H1 (cell line): ENCODE results near the gene TNIK. TPM values are rescaled to one million over a fixed set of nuclear protein-coding genes. Genes with fewer than 3 reads are reported as not detected.

Experiments used
- CTCF ChIA-PET: fragments of 300-600 bp; sonication (Branson Sonifier 250); formaldehyde crosslinking; loops from one replicate; lab custom pipeline; 2021; ENCODE audit not compliant: partially characterized antibody; lab: Charles Lee
- POLR2A ChIA-PET: fragments of 300-600 bp; sonication (Branson Sonifier 250); formaldehyde crosslinking; loops from one replicate; lab custom pipeline; 2021; ENCODE audit warnings: inconsistent platforms; ENCODE audit not compliant: partially characterized antibody; lab: Charles Lee
- DNase-seq, 2 experiments: peaks; one replicate each; pipeline versions ENCODE4 v3.0.0 to v3.0.0-alpha.2; 2010 to 2022; ENCODE audit warnings: low spot score in 2 of 2, low read depth in 1 of 2, mixed read lengths in 1 of 2
- FAIRE-seq: peaks from 2 replicates; lab custom pipeline; 2011; peaks lifted over from hg19 to GRCh38; lab: Jason Lieb, UNC
- H2AFZ ChIP-seq: 2 replicates; pipeline ENCODE4 v1.8.1; 2012; ENCODE audit warnings: low read length, inconsistent platforms
- H2AK5ac ChIP-seq: 2 replicates; pipeline ENCODE4 v1.6.1; 2013; ENCODE audit warnings: low read depth, low read length
- H2BK120ac ChIP-seq: replicated peaks from 2 replicates; pipeline ENCODE3; 2013; ENCODE audit warnings: low read depth, low read length, inconsistent platforms
- H2BK12ac ChIP-seq: 2 replicates; pipeline ENCODE4 v1.6.1; 2013; ENCODE audit warnings: low read depth, low read length
- H2BK15ac ChIP-seq: 2 replicates; pipeline ENCODE4 v1.6.1; 2013; ENCODE audit warnings: low read length
- H2BK20ac ChIP-seq: 2 replicates; pipeline ENCODE4 v1.6.1; 2013; ENCODE audit warnings: low read length
- H2BK5ac ChIP-seq: 2 replicates; pipeline ENCODE4 v1.6.1; 2013; ENCODE audit warnings: low read depth, low read length
- H3K14ac ChIP-seq: 2 replicates; pipeline ENCODE4 v1.6.1; 2013; ENCODE audit warnings: inconsistent platforms; ENCODE audit not compliant: insufficient read length
- H3K18ac ChIP-seq: 2 replicates; pipeline ENCODE4 v1.6.1; 2013; ENCODE audit warnings: low read length; ENCODE audit errors: extremely low read depth
- H3K23ac ChIP-seq: 2 replicates; pipeline ENCODE4 v1.6.1; 2013; ENCODE audit warnings: inconsistent platforms; ENCODE audit not compliant: insufficient read length
- H3K23me2 ChIP-seq: 2 replicates; pipeline ENCODE4 v1.6.1; 2013; ENCODE audit warnings: low read depth, low read length
- H3K27ac ChIP-seq: 2 replicates; pipeline ENCODE4 v1.6.1; 2011; ENCODE audit warnings: low read depth, low read length, inconsistent platforms
- H3K27me3 ChIP-seq, 4 experiments: replicated peaks in 1 of 4; 1 replicate in 1 of 4; 2 replicates in 3 of 4; pipeline versions ENCODE4 v1.6.1 to v1.8.1; 2011 to 2013; ENCODE audit warnings: low read length in 3 of 4, mild to moderate bottlenecking in 3 of 4, inconsistent platforms in 2 of 4, mixed read lengths in 2 of 4, moderate library complexity in 1 of 4; ENCODE audit not compliant: control insufficient read depth in 3 of 4, insufficient read depth in 3 of 4; ENCODE audit errors: extremely low read depth in 1 of 4
- H3K36me3 ChIP-seq, 4 experiments: 2 replicates each; pipeline versions ENCODE4 v1.6.1 to v1.8.1; 2011 to 2013; ENCODE audit warnings: mild to moderate bottlenecking in 4 of 4, low read length in 3 of 4, moderate library complexity in 2 of 4, control low read depth in 1 of 4, inconsistent platforms in 1 of 4; ENCODE audit not compliant: insufficient read depth in 4 of 4, control insufficient read depth in 2 of 4
- H3K4ac ChIP-seq: replicated peaks from 2 replicates; pipeline ENCODE3; 2013; ENCODE audit warnings: low read length, low read depth, mixed read lengths, inconsistent platforms; ENCODE audit not compliant: insufficient read length
- H3K4me1 ChIP-seq, 4 experiments: replicated peaks in 1 of 4; 1 replicate in 1 of 4; 2 replicates in 3 of 4; pipeline versions ENCODE4 v1.6.1 to v1.8.1; 2011 to 2013; ENCODE audit warnings: low read length in 3 of 4, inconsistent platforms in 2 of 4, mixed read lengths in 1 of 4; ENCODE audit not compliant: insufficient read depth in 4 of 4, control insufficient read depth in 3 of 4
- H3K4me2 ChIP-seq, 2 experiments: 2 replicates each; pipeline versions ENCODE4 v1.6.1 to v1.8.1; 2011 to 2013; ENCODE audit warnings: low read depth in 2 of 2, low read length in 2 of 2, control low read depth in 1 of 2, inconsistent platforms in 1 of 2, mild to moderate bottlenecking in 1 of 2; ENCODE audit not compliant: insufficient read depth in 1 of 2
- H3K4me3 ChIP-seq, 4 experiments: fragments of 200-600, 300-600 bp in 1 of 4; sonication (generic), shearing (Covaris generic), sonication (Bioruptor Twin) in 1 of 4; 2 replicates each; pipeline versions ENCODE4 v1.5.1 to v1.8.1; 2011 to 2016; ENCODE audit warnings: low read length in 4 of 4, low read depth in 3 of 4, control low read depth in 2 of 4, inconsistent platforms in 2 of 4, mild to moderate bottlenecking in 2 of 4, mixed read lengths in 1 of 4, moderate library complexity in 1 of 4; ENCODE audit not compliant: insufficient read depth in 2 of 4; ENCODE audit errors: extremely low read depth in 1 of 4
- H3K56ac ChIP-seq: replicated peaks from 2 replicates; pipeline ENCODE3; 2013; ENCODE audit warnings: low read depth, mild to moderate bottlenecking, mixed read lengths, low read length, inconsistent platforms; ENCODE audit not compliant: insufficient read length
- H3K79me1 ChIP-seq: 2 replicates; pipeline ENCODE4 v1.6.1; 2013; ENCODE audit warnings: low read depth, low read length, control low read depth
- H3K79me2 ChIP-seq, 2 experiments: 2 replicates each; pipeline versions ENCODE4 v1.6.1 to v1.8.1; 2012 to 2013; ENCODE audit warnings: low read length in 2 of 2, mild to moderate bottlenecking in 2 of 2, inconsistent platforms in 1 of 2; ENCODE audit not compliant: insufficient read depth in 2 of 2, control insufficient read depth in 1 of 2
- H3K9ac ChIP-seq, 4 experiments: replicated peaks in 1 of 4; 1 replicate in 1 of 4; 2 replicates in 3 of 4; pipeline versions ENCODE4 v1.6.1 to v1.8.1; 2011 to 2013; ENCODE audit warnings: low read depth in 3 of 4, low read length in 3 of 4, control low read depth in 2 of 4, mild to moderate bottlenecking in 2 of 4, moderate library complexity in 2 of 4, inconsistent platforms in 1 of 4; ENCODE audit errors: extremely low read depth in 1 of 4
- H3K9me3 ChIP-seq, 2 experiments: 2 replicates each; pipeline versions ENCODE4 v1.6.1 to v1.8.1; 2012 to 2013; ENCODE audit warnings: mild to moderate bottlenecking in 2 of 2, moderate library complexity in 2 of 2, control low read depth in 1 of 2, inconsistent platforms in 1 of 2, low read depth in 1 of 2, low read length in 1 of 2, mixed read lengths in 1 of 2; ENCODE audit not compliant: insufficient read depth in 2 of 2
- H4K20me1 ChIP-seq, 2 experiments: replicated peaks in 1 of 2; 2 replicates each; pipeline versions ENCODE3 to v1.8.1; 2011 to 2013; ENCODE audit warnings: inconsistent platforms in 2 of 2, low read length in 2 of 2, mild to moderate bottlenecking in 1 of 2; ENCODE audit not compliant: insufficient read depth in 2 of 2, control insufficient read depth in 1 of 2
- H4K5ac ChIP-seq: 2 replicates; pipeline ENCODE4 v1.6.1; 2013; ENCODE audit warnings: low read length, low read depth, mixed read lengths, inconsistent platforms; ENCODE audit not compliant: insufficient read length
- H4K8ac ChIP-seq: 2 replicates; pipeline ENCODE4 v1.8.0; 2013; ENCODE audit warnings: mild to moderate bottlenecking, moderate library complexity, low read length, inconsistent platforms; ENCODE audit not compliant: insufficient read depth; ENCODE audit errors: extremely low read depth
- H4K91ac ChIP-seq: replicated peaks from 2 replicates; pipeline ENCODE3; 2013; ENCODE audit warnings: low read length, mixed read lengths, inconsistent platforms; ENCODE audit not compliant: insufficient read length
- CBX5 ChIP-seq: fragments of 300-800, 300-1000 bp; sonication (generic); IDR thresholded peaks from 2 replicates; pipeline ENCODE4 v1.7.1; 2016; ENCODE audit warnings: antibody characterized with exemption, low read length, low read depth
- CREB1 ChIP-seq: IDR thresholded peaks from 2 replicates; pipeline ENCODE4 v1.6.1; 2012; ENCODE audit warnings: inconsistent platforms
- CTBP2 ChIP-seq: IDR thresholded peaks from 2 replicates; pipeline ENCODE4 v1.7.0; 2011; ENCODE audit warnings: borderline replicate concordance, mild to moderate bottlenecking, moderate library complexity, mixed read lengths, low read length; ENCODE audit not compliant: insufficient read depth, insufficient read length
- GABPA ChIP-seq: IDR thresholded peaks from 2 replicates; pipeline ENCODE4 v1.6.1; 2011; ENCODE audit warnings: mild to moderate bottlenecking, low read length, moderate library complexity, borderline replicate concordance; ENCODE audit not compliant: insufficient read depth
- HDAC2 ChIP-seq, 2 experiments: fragments of 300-600 bp in 1 of 2; sonication (generic) in 1 of 2; IDR thresholded peaks; 2 replicates each; pipeline ENCODE4 v1.6.1; 2011 to 2012; ENCODE audit warnings: low read depth in 2 of 2, low read length in 2 of 2, mild to moderate bottlenecking in 2 of 2, moderate library complexity in 2 of 2, borderline replicate concordance in 1 of 2, inconsistent platforms in 1 of 2
- MAFK ChIP-seq: IDR thresholded peaks from 2 replicates; pipeline ENCODE4 v1.6.1; 2012; ENCODE audit warnings: low read depth, mild to moderate bottlenecking, improper control_type of control experiment, low read length
- PHF8 ChIP-seq: fragments of 200-600 bp; sonication (generic); conservative IDR thresholded peaks from 2 replicates; pipeline ENCODE4 v1.7.1; 2012; ENCODE audit warnings: low read depth, mild to moderate bottlenecking, inconsistent platforms, low read length, moderate library complexity
- POLR2A ChIP-seq, 2 experiments: IDR thresholded peaks; 1 replicate in 1 of 2; 2 replicates in 1 of 2; pipeline ENCODE4 v1.6.1; 2011; ENCODE audit warnings: low read depth in 2 of 2, low read length in 2 of 2, mild to moderate bottlenecking in 2 of 2; ENCODE audit errors: control extremely low read depth in 1 of 2
- POLR2AphosphoS5 ChIP-seq: IDR thresholded peaks from 2 replicates; pipeline ENCODE4 v1.6.1; 2011; ENCODE audit warnings: low read depth, low read length
- POU5F1 ChIP-seq: IDR thresholded peaks from 2 replicates; pipeline ENCODE4 v1.6.1; 2011; ENCODE audit warnings: low read depth, mild to moderate bottlenecking, low read length, moderate library complexity
- SIN3A ChIP-seq, 2 experiments: IDR thresholded peaks in 1 of 2; conservative IDR thresholded peaks in 1 of 2; 2 replicates each; pipeline ENCODE4 v1.6.1; 2011 to 2012; ENCODE audit warnings: low read length in 2 of 2, improper control_type of control experiment in 1 of 2, low read depth in 1 of 2, mild to moderate bottlenecking in 1 of 2
- SP1 ChIP-seq: IDR thresholded peaks from 2 replicates; pipeline ENCODE4 v1.6.1; 2011; ENCODE audit warnings: low read depth, low read length
- SUZ12 ChIP-seq: fragments of 200-600 bp; sonication (generic); IDR thresholded peaks from 2 replicates; pipeline ENCODE4 v1.6.1; 2012; ENCODE audit warnings: mild to moderate bottlenecking, inconsistent platforms, low read length, moderate library complexity, mixed read lengths
- TAF1 ChIP-seq: IDR thresholded peaks from 2 replicates; pipeline ENCODE4 v1.6.1; 2011; ENCODE audit warnings: mild to moderate bottlenecking, low read depth, low read length
- TEAD4 ChIP-seq: IDR thresholded peaks from 2 replicates; pipeline ENCODE4 v1.6.1; 2012; ENCODE audit warnings: low read depth, low read length, inconsistent platforms, mixed read lengths
- WGBS, 2 experiments: shearing (Covaris generic) in 1 of 2; methylation state at CpG; one replicate each; pipeline versions ENCODE4 v1.1.6 to v1.1.7; 2013 to 2015; ENCODE audit warnings: low lambda C conversion rate in 2 of 2, mixed read lengths in 2 of 2, inconsistent platforms in 1 of 2, low coverage in 1 of 2, missing lambda C conversion rate in 1 of 2; ENCODE audit not compliant: insufficient replicate concordance in 2 of 2, insufficient coverage in 1 of 2, insufficient read length in 1 of 2; ENCODE audit errors: extremely low coverage in 1 of 2, missing lambda C conversion rate in 1 of 2; 5-methylcytosine and 5-hydroxymethylcytosine counted together
- polyA plus RNA-seq, 7 experiments: library from polyadenylated mRNA; depleted of rRNA in 3 of 7; stranded (reverse) in 5 of 7; unstranded in 2 of 7; fragments of >200 nt in 5 of 7; fragments of 200-250 nt in 2 of 7; gene quantifications; 1 replicate in 5 of 7; 2 replicates in 1 of 7; 4 replicates in 1 of 7; pipeline versions ENCODE4 v1.2.1 to v1.2.3, GENCODE V29; 2011 to 2013; ENCODE audit warnings: missing spikeins in 2 of 7, mixed read lengths in 2 of 7
- total RNA-seq: library from RNA; stranded (reverse); fragmentation: NEBNext Ultra II Directional; extraction: Animal tissue kit (Norgen Biotek cat#: 25700); gene quantifications from 2 replicates; pipeline ENCODE4 v1.2.1, GENCODE V29; 2021

TNIK gene
- total and polyA plus RNA-seq, 2 of the 8 experiments (the other 6 are each of a cell fraction or from before 2014, with no cell fraction given): 7.4 to 42.0 TPM

DNA sequence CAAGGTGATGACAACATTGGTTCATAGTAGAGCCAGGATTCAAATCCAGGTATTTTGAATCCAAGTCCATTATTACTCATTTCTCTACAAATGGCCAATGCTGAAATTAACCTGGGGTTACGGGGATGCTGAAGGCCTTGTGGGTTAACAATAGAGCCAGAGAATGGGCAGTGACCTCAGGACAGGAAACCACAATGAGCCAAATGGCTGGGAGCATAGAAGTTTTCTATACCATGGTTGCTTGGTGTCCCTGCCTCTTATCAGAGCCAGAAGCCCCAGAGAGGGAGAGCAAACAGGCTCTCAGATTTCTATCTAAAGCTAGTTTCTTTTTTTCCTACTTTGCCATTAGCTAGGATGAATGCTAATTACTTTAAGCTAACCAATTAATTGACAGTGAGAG is 82.3 kb downstream of the TNIK start:
- H3K9ac ChIP-seq: no peak overlapping the region; a peak in 1 of 7 replicates
- H3K4me1 ChIP-seq: peaks cover 0 to 10% (median 6%) of the 10 kb centered on the region in 4 experiments; a peak in 4 of 7 replicates
- H3K27ac ChIP-seq: no peak overlapping the region
- H3K79me2 ChIP-seq: peaks cover 0 to 64% of the 10 kb centered on the region in 2 experiments; a peak in 2 of 4 replicates
- no peak for DNase-seq
- no peak for FAIRE-seq
- H4K91ac ChIP-seq: no peak overlapping the region
- no peak overlapping the region for H3K14ac ChIP-seq
- H2BK12ac ChIP-seq: no peak overlapping the region
- no peak overlapping the region for H2BK20ac ChIP-seq
- H4K8ac ChIP-seq: no peak overlapping the region
- H4K20me1 ChIP-seq: peaks cover 0 to 2% of the 10 kb centered on the region in 2 experiments
- H4K5ac ChIP-seq: no peak overlapping the region
- no peak overlapping the region for H2BK120ac ChIP-seq
- H3K4me3 ChIP-seq: no peak overlapping the region
- no peaks in the 10 kb centered on the region for H3K36me3 ChIP-seq
- ChIA-PET CTCF (interaction anchor here (1.2 to 1.6 kb wide), 2 partner anchors 9 to 50 kb away, joined by 3 to 4 read pairs; no protein-coding TSS in a partner anchor), POLR2A (interaction anchor here (1.4 kb wide), 1 partner anchor 15 kb away, joined by 3 read pairs; no protein-coding TSS in a partner anchor)
- no peak overlapping the region for H2AFZ ChIP-seq
- H3K27me3 ChIP-seq: no peaks in the 10 kb centered on the region
- no peak overlapping the region for H3K4me2 ChIP-seq
- no peak overlapping the region for H3K23ac ChIP-seq
- H3K56ac ChIP-seq: no peak overlapping the region
- H2BK15ac ChIP-seq: no peak overlapping the region
- H3K18ac ChIP-seq: no peak overlapping the region
- H3K79me1 ChIP-seq: peaks cover 2% of the 10 kb centered on the region; the same call in 1 of the 2 replicates
- no peak overlapping the region for H2BK5ac ChIP-seq
- 91% methylated on average over 1 of the region's 1 CpG; no CpG with 5 or more reads in 1 of the 2 experiments for WGBS, 2 experiments
- no peak overlapping the region for H3K4ac ChIP-seq
- H3K9me3 ChIP-seq: no peaks in the 10 kb centered on the region
- H2AK5ac ChIP-seq: no peak overlapping the region
- no peaks in the 10 kb centered on the region; the same call in 1 of the 2 replicates for H3K23me2 ChIP-seq
- TF ChIP-seq CBX5 (no peak), POU5F1 (no peak), CTBP2 (no peak), MAFK (no peak), HDAC2 (IDR thresholded peaks at IDR 0.05; ENCODE audit: borderline replicate concordance in 1 of 2, low read depth in 2 of 2, low read length in 2 of 2) (no peak), SP1 (no peak), SUZ12 (no peak), CREB1 (no peak), SIN3A (conservative IDR thresholded peaks at IDR 0.05 in 1 of 2, IDR thresholded peaks at IDR 0.05 in 1 of 2; ENCODE audit: low read depth in 1 of 2, low read length in 2 of 2) (no peak), GABPA (no peak), POLR2AphosphoS5 (no peak), TAF1 (no peak), PHF8 (no peak), TEAD4 (no peak), POLR2A (IDR thresholded peaks at IDR 0.05; ENCODE audit: control extremely low read depth in 1 of 2, low read depth in 2 of 2, low read length in 2 of 2) (no peak)
